Fibroblast of lung (primary cell): Measurements from ENCODE around the gene C20orf202.

Experiments used
- EZH2 ChIP-seq: IDR thresholded peaks from 2 replicates; pipeline ENCODE4 v1.5.1; 2012; ENCODE audit warnings: low read length, control low read depth, mild to moderate bottlenecking; ENCODE audit errors: missing control alignments
- TF ChIP-seq, protein P1 (sequence below), 2 donors: IDR thresholded peaks in 1 of 2; conservative IDR thresholded peaks in 1 of 2; 1 replicate in 1 of 2; 2 replicates in 1 of 2; pipeline ENCODE4 v1.5.1; 2011 to 2012; ENCODE audit warnings: low read length in 2 of 2, control low read depth in 1 of 2, inconsistent platforms in 1 of 2, low read depth in 1 of 2, mild to moderate bottlenecking in 1 of 2

DNA sequence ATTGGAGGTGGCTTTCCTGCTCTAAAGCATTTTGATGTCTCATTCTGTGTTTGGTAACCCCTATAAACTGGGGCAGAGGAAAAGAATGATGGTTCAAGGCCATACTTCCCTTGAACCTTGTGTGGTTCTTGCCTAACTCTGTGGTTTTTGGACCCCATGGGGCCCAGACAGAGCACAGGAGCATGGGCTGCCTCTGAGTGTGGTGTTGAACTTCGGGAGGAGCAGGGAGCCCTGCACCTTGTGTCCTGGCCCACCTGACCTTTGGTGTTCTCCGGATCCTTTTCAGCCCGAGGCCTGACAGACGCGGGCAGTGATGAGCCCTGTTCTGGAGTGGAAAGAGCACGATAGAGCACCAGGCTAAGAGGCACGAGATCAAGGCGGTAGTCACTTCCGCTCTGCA is 37.3 kb upstream of the C20orf202 start:
- TF ChIP-seq, protein P1, sequence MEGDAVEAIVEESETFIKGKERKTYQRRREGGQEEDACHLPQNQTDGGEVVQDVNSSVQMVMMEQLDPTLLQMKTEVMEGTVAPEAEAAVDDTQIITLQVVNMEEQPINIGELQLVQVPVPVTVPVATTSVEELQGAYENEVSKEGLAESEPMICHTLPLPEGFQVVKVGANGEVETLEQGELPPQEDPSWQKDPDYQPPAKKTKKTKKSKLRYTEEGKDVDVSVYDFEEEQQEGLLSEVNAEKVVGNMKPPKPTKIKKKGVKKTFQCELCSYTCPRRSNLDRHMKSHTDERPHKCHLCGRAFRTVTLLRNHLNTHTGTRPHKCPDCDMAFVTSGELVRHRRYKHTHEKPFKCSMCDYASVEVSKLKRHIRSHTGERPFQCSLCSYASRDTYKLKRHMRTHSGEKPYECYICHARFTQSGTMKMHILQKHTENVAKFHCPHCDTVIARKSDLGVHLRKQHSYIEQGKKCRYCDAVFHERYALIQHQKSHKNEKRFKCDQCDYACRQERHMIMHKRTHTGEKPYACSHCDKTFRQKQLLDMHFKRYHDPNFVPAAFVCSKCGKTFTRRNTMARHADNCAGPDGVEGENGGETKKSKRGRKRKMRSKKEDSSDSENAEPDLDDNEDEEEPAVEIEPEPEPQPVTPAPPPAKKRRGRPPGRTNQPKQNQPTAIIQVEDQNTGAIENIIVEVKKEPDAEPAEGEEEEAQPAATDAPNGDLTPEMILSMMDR (conservative IDR thresholded peaks at IDR 0.05 in 1 of 2, IDR thresholded peaks at IDR 0.05 in 1 of 2; ENCODE audit: low read depth in 1 of 2, low read length in 2 of 2) = no peak
- TF ChIP-seq EZH2 = no peak
